MG63 (cell line): ENCODE measurements around the gene PIK3AP1. TPM values are rescaled to one million over a fixed set of nuclear protein-coding genes. Genes with fewer than 3 reads are reported as not detected.
"Not testable (repeated sequence)": the region's sequence is repeated elsewhere in the genome, so short reads cannot be mapped to it uniquely, and the experiment has no call there.

Source experiments
- DNase-seq: peaks from one replicate; pipeline ENCODE4 v3.0.0-alpha.2; 2020
- H3K27me3 ChIP-seq: fragments of 250-450 bp; sonication (Bioruptor Pico); 2 replicates; pipeline ENCODE4 v1.5.1; 2020; ENCODE audit warnings: mild to moderate bottlenecking, moderate library complexity
- H3K36me3 ChIP-seq: fragments of 250-450 bp; sonication (Bioruptor Pico); 2 replicates; pipeline ENCODE4 v1.5.1; 2020; ENCODE audit warnings: mild to moderate bottlenecking, moderate library complexity
- H3K4me3 ChIP-seq: fragments of 250-450 bp; sonication (Bioruptor Pico); 2 replicates; pipeline ENCODE4 v1.5.1; 2020; ENCODE audit warnings: mild to moderate bottlenecking, moderate library complexity
- H3K9me3 ChIP-seq: fragments of 250-450 bp; sonication (Bioruptor Pico); 2 replicates; pipeline ENCODE4 v1.5.1; 2020; ENCODE audit warnings: mild to moderate bottlenecking, moderate library complexity
- total RNA-seq: library from RNA; depleted of rRNA; stranded (reverse); fragments of >200 nt; shearing (Covaris generic); gene quantifications from 2 replicates; pipeline ENCODE4 v1.2.3, GENCODE V29; 2014; ENCODE audit warnings: low replicate concordance; rRNA removed

PIK3AP1 gene, protein sequence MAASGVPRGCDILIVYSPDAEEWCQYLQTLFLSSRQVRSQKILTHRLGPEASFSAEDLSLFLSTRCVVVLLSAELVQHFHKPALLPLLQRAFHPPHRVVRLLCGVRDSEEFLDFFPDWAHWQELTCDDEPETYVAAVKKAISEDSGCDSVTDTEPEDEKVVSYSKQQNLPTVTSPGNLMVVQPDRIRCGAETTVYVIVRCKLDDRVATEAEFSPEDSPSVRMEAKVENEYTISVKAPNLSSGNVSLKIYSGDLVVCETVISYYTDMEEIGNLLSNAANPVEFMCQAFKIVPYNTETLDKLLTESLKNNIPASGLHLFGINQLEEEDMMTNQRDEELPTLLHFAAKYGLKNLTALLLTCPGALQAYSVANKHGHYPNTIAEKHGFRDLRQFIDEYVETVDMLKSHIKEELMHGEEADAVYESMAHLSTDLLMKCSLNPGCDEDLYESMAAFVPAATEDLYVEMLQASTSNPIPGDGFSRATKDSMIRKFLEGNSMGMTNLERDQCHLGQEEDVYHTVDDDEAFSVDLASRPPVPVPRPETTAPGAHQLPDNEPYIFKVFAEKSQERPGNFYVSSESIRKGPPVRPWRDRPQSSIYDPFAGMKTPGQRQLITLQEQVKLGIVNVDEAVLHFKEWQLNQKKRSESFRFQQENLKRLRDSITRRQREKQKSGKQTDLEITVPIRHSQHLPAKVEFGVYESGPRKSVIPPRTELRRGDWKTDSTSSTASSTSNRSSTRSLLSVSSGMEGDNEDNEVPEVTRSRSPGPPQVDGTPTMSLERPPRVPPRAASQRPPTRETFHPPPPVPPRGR
- total RNA-seq: 0.02 and 1.2 TPM in 2 replicates

DNA sequence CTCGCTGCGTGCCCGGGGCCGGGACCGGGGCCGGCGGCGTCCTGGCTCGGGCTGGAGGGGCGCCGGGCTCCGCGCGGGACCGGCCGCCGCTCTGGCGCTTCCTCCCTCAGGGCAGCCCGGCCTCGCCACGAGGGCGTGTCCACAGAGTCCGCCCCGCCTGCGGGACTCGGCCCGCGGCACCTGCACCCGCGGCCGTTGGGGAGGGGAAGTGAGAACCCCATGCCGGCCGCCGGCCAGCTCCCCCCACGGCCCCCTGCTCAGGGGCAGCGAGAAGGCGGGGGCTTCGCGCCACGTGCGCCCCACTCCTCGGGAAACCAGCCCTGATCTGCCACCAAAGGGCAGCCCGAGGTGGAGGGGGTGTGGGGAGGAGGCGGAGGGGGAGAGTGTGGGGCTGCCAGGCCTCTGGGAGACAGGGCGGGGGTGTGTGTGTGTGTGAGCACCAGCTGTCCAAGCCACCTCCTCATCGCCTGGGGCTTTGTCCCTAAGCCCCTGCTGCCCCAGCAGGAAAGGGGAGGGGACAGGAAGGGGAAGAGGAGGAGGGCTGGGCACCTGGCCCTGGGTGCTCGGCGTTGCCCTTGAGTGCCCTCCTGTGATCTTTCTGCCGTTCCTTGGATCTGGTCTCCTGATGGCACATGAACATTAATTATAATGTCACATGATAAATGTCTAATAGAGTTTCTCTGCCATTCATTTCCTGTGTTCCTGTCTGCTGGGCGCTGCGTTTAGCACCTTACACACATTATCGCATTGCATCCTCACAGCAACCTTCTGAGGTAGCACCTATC lies at the start of gene PIK3AP1:
Gene PIK3AP1 (minus strand): TSS at position 93 of the 785 bp plus-strand sequence. CDS start 120 bp downstream, outside the sequence.
- peak within 1 kb of the TSS; percentile 54 for H3K4me3 ChIP-seq
- no peaks in the 10 kb centered on the region for H3K9me3 ChIP-seq
- H3K36me3 ChIP-seq: no peaks in the 10 kb centered on the region
- peak; percentile 45 for DNase-seq
- H3K27me3 ChIP-seq: no peaks in the 10 kb centered on the region

GRCh38 chr10:96768136-96768535 lies 47.8 kb upstream of the PIK3AP1 start:
- Histone ChIP-seq H3K9me3 (peaks cover 9% of the 10 kb centered on the region; the same call in 1 of the 2 replicates), H3K27me3 (no peaks in the 10 kb centered on the region), H3K36me3 (no peaks in the 10 kb centered on the region), H3K4me3 (no peak overlapping the region)
- DNase-seq: no peak

GRCh38 chr10:96767611-96768010 lies 47.3 kb upstream of the PIK3AP1 start:
- no peak for DNase-seq
- no peaks in the 10 kb centered on the region for H3K36me3 ChIP-seq
- H3K4me3 ChIP-seq: no peak overlapping the region
- H3K9me3 ChIP-seq: peaks cover 8% of the 10 kb centered on the region; the same call in 1 of the 2 replicates
- no peaks in the 10 kb centered on the region for H3K27me3 ChIP-seq

- no peaks in the 10 kb centered on the region for H3K27me3 ChIP-seq
- DNase-seq: peak; percentile 44
- no peaks in the 10 kb centered on the region for H3K36me3 ChIP-seq
- H3K9me3 ChIP-seq: no peaks in the 10 kb centered on the region
- no peak overlapping the region for H3K4me3 ChIP-seq
Measured at GRCh38 chr10:96765406-96766240, 45.3 kb upstream of the PIK3AP1 start.

- no peaks in the 10 kb centered on the region for H3K36me3 ChIP-seq
- DNase-seq: no peak
Measured at GRCh38 chr10:96764425-96765060, 44.2 kb upstream of the PIK3AP1 start.

DNA sequence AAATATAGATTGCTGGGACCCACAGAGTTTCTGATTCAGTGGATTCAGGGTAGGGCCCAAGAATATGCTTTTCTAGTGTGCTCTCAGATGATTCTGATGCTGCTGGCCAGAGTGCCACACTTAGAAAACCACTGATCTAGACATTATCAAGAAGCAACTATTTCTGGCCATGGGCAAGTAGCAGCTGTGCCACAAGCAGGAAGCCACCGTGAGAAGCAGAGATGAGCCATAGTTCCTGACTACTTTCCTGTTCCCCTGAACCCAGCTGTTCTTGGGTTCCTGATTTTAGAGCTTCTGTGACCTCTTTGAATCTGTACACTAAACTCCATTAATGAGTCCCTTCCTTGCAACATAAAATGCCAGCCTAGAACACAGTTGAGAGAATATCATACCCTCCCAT lies 38.1 kb upstream of the PIK3AP1 start:
- Histone ChIP-seq H3K4me3 (no peak overlapping the region), H3K36me3 (no peaks in the 10 kb centered on the region), H3K27me3 (no peaks in the 10 kb centered on the region), H3K9me3 (no peaks in the 10 kb centered on the region)
- DNase-seq: no peak

More at GRCh38 chr10:96764425-96765060, 44.2 kb upstream of the PIK3AP1 start:
- Histone ChIP-seq H3K4me3 (no peak overlapping the region), H3K27me3 (no peaks in the 10 kb centered on the region), H3K9me3 (no peaks in the 10 kb centered on the region)

GRCh38 chr10:96756111-96756903 lies 36.0 kb upstream of the PIK3AP1 start:
- no peaks in the 10 kb centered on the region for H3K36me3 ChIP-seq
- no peaks in the 10 kb centered on the region for H3K9me3 ChIP-seq
- no peaks in the 10 kb centered on the region for H3K27me3 ChIP-seq
- H3K4me3 ChIP-seq: no peak overlapping the region
- DNase-seq: no peak

DNA sequence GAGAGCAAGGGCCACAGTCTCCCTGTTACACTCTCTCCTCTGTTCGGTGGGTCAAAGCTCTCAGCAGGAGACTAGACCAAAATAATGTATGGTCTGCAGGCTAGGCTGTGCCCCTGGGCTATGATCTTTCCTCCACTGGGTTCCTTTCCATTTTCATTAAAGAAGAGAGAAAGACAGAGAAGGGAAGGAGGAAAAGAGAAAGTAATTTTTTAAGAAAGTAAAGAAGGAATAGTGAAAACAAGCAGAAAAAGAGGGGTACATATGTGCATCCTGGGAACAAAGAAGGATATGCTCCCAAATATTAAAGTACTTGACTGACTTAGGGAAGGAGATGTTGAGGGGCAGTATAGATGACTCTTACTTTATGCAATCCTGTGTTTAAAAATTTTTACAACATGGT lies 33.6 kb upstream of the PIK3AP1 start:
- no peak overlapping the region for H3K4me3 ChIP-seq
- H3K9me3 ChIP-seq: no peaks in the 10 kb centered on the region
- no peak for DNase-seq
- no peaks in the 10 kb centered on the region for H3K36me3 ChIP-seq
- no peaks in the 10 kb centered on the region for H3K27me3 ChIP-seq

- DNase-seq: no peak
- Histone ChIP-seq H3K27me3 (no peaks in the 10 kb centered on the region), H3K36me3 (no peaks in the 10 kb centered on the region), H3K9me3 (no peaks in the 10 kb centered on the region), H3K4me3 (no peak overlapping the region)
Measured at GRCh38 chr10:96752375-96752774, 32.1 kb upstream of the PIK3AP1 start.

DNA sequence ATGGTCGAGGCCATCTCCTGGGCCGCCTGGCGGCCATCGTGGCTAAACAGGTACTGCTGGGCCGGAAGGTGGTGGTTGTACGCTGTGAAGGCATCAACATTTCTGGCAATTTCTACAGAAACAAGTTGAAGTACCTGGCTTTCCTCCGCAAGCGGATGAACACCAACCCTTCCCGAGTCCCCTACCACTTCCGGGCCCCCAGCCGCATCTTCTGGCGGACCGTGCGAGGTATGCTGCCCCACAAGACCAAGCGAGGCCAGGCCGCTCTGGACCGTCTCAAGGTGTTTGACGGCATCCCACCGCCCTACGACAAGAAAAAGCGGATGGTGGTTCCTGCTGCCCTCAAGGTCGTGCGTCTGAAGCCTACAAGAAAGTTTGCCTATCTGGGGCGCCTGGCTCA lies 30.0 kb upstream of the PIK3AP1 start:
- DNase-seq, H3K27me3 ChIP-seq, H3K4me3 ChIP-seq, H3K36me3 ChIP-seq, H3K9me3 ChIP-seq: not testable (repeated sequence)

- Histone ChIP-seq H3K9me3 (no peaks in the 10 kb centered on the region), H3K36me3 (no peaks in the 10 kb centered on the region), H3K4me3 (no peak overlapping the region), H3K27me3 (no peaks in the 10 kb centered on the region)
- DNase-seq: no peak
Measured at GRCh38 chr10:96747734-96748550, 27.6 kb upstream of the PIK3AP1 start.

GRCh38 chr10:96746503-96746902 lies 26.2 kb upstream of the PIK3AP1 start:
- H3K4me3 ChIP-seq: no peak overlapping the region
- no peaks in the 10 kb centered on the region for H3K36me3 ChIP-seq
- no peaks in the 10 kb centered on the region for H3K27me3 ChIP-seq
- no peak for DNase-seq
- H3K9me3 ChIP-seq: no peaks in the 10 kb centered on the region

GRCh38 chr10:96745950-96746349 lies 25.6 kb upstream of the PIK3AP1 start:
- no peak for DNase-seq
- no peaks in the 10 kb centered on the region for H3K9me3 ChIP-seq
- no peaks in the 10 kb centered on the region for H3K36me3 ChIP-seq
- no peak overlapping the region for H3K4me3 ChIP-seq
- H3K27me3 ChIP-seq: no peaks in the 10 kb centered on the region

DNA sequence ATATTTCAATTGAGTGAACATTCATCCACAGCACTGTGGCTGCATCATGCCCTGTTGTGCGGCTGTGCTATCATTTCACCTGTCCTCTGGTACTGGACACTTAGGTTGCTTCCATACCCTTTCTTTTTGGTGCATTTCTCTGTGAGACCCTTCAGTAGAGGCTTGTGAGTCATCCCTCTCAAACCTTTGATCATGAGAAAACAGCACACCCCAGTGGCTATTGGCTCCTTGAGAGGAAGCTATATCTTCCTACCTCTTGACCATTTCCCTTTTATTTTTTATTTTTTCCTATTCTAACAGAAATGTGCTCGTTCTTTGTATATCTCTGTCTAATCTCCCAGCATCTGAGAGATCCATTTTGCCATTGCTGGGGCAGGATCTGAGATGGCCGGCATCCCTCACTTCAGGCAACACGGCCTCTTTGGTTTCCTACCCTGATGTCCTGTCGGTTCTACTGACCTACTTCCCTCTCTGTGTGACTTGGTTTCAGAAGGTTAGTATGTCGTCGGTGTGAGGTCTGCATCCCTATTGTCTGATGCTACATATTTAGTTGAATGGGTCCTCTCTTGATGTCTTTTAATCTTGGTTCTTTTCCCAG lies 23.8 kb upstream of the PIK3AP1 start:
- Histone ChIP-seq H3K36me3 (no peaks in the 10 kb centered on the region), H3K9me3 (no peaks in the 10 kb centered on the region), H3K27me3 (no peaks in the 10 kb centered on the region), H3K4me3 (no peak overlapping the region)
- DNase-seq: no peak
